Measurements from ENCODE around the gene NCEH1. TPM values are rescaled to one million over a fixed set of nuclear protein-coding genes. Genes with fewer than 3 reads are reported as not detected.

Gene NCEH1
- total RNA-seq, 2 donors from 2014 or later = 6.9 to 10.1 TPM

- H3K27ac ChIP-seq = peak overlapping the region in 3 of 4 donors; percentile 20 to 60 (median 54)
- intact Hi-C loops (cut with DNase I) = no loop called here
- no peak overlapping the region for H3K4me3 ChIP-seq
- ATAC-seq (peak; percentile 75), DNase-seq (peak; percentile 27 to 49 (median 30))
- no peaks in the 10 kb centered on the region for H3K36me3 ChIP-seq (replicated peaks in 1 of 2; ENCODE audit: insufficient read depth in 1 of 2, low read depth in 2 of 2)
- no peaks in the 10 kb centered on the region for H3K9me3 ChIP-seq
- H3K27me3 ChIP-seq = no peaks in the 10 kb centered on the region
- TF ChIP-seq CTCF (IDR thresholded peaks at IDR 0.05) = no peak
- no peak for TF ChIP-seq POLR2A (IDR thresholded peaks at IDR 0.05)
- peaks cover 9% of the 10 kb centered on the region for H3K4me1 ChIP-seq
- WGBS, 2 donors = 58 to 60% methylated on average over 6 of the region's 6 CpGs
These were observed 52.3 kb downstream of the NCEH1 start for GRCh38 chr3:172658344-172659245.

GRCh38 chr3:172656602-172657001 lies 54.3 kb downstream of the NCEH1 start:
- Histone ChIP-seq H3K9me3 (no peaks in the 10 kb centered on the region), H3K36me3 (replicated peaks in 1 of 2; ENCODE audit: insufficient read depth in 1 of 2, low read depth in 2 of 2) (no peaks in the 10 kb centered on the region), H3K27me3 (no peaks in the 10 kb centered on the region), H3K4me1 (peaks cover 9% of the 10 kb centered on the region), H3K4me3 (no peak overlapping the region), H3K27ac (no peak overlapping the region)
- 86 to 93% methylated on average over 8 of the region's 8 CpGs for WGBS, 2 donors
- intact Hi-C loops (cut with DNase I) = no loop called here
- ATAC-seq (no peak), DNase-seq (no peak)
- no peak for TF ChIP-seq CTCF (IDR thresholded peaks at IDR 0.05)
- no peak for TF ChIP-seq POLR2A (IDR thresholded peaks at IDR 0.05)

GRCh38 chr3:172655388-172655787 lies 55.5 kb downstream of the NCEH1 start:
- TF ChIP-seq CTCF (IDR thresholded peaks at IDR 0.05) (no peak), POLR2A (IDR thresholded peaks at IDR 0.05) (no peak)
- Histone ChIP-seq H3K27ac (no peak overlapping the region), H3K36me3 (replicated peaks in 1 of 2; ENCODE audit: insufficient read depth in 1 of 2, low read depth in 2 of 2) (no peaks in the 10 kb centered on the region), H3K4me3 (no peak overlapping the region), H3K9me3 (no peaks in the 10 kb centered on the region), H3K27me3 (no peaks in the 10 kb centered on the region), H3K4me1 (peaks cover 9% of the 10 kb centered on the region)
- intact Hi-C loops (cut with DNase I) = no loop called here
- 95 to 99% methylated on average over 5 of the region's 5 CpGs for WGBS, 2 donors
- ATAC-seq = no peak
- no peak for DNase-seq

GRCh38 chr3:172654470-172654869 lies 56.4 kb downstream of the NCEH1 start:
- peaks cover 9% of the 10 kb centered on the region for H3K4me1 ChIP-seq
- no peaks in the 10 kb centered on the region for H3K27me3 ChIP-seq
- H3K27ac ChIP-seq = no peak overlapping the region
- no peak for TF ChIP-seq CTCF (IDR thresholded peaks at IDR 0.05)
- TF ChIP-seq POLR2A (IDR thresholded peaks at IDR 0.05) = no peak
- 77 to 87% methylated on average over 5 of the region's 5 CpGs for WGBS, 2 donors
- ATAC-seq = no peak
- no peak overlapping the region for H3K4me3 ChIP-seq
- no peaks in the 10 kb centered on the region for H3K9me3 ChIP-seq
- no peaks in the 10 kb centered on the region for H3K36me3 ChIP-seq (replicated peaks in 1 of 2; ENCODE audit: insufficient read depth in 1 of 2, low read depth in 2 of 2)
- DNase-seq = no peak
- intact Hi-C loops (cut with DNase I) = no loop called here
